SU-DHL-6 (cell line): ENCODE measurements around the gene CS.
"Not testable (repeated sequence)": the region's sequence is repeated elsewhere in the genome, so short reads cannot be mapped to it uniquely, and the experiment has no call there.

Experiments used
- EZH2phosphoT487 ChIP-seq: fragments of 200-600 bp; sonication (generic), shearing (Covaris generic); conservative IDR thresholded peaks from 2 replicates; pipeline ENCODE4 v1.6.1; 2018; ENCODE audit warnings: mild to moderate bottlenecking, antibody characterized with exemption, low read length, moderate library complexity, mixed read lengths
- TF ChIP-seq, protein P1 (sequence below): fragments of 200-600 bp; sonication (generic); IDR thresholded peaks from one replicate; pipeline ENCODE4 v1.5.1; 2017; ENCODE audit warnings: antibody characterized with exemption, mild to moderate bottlenecking, low read length, moderate library complexity; ENCODE audit not compliant: insufficient read depth, poor library complexity, severe bottlenecking

GRCh38 chr12:56272468-56272867 is 27.7 kb downstream of the CS start:
- TF ChIP-seq, protein P1, sequence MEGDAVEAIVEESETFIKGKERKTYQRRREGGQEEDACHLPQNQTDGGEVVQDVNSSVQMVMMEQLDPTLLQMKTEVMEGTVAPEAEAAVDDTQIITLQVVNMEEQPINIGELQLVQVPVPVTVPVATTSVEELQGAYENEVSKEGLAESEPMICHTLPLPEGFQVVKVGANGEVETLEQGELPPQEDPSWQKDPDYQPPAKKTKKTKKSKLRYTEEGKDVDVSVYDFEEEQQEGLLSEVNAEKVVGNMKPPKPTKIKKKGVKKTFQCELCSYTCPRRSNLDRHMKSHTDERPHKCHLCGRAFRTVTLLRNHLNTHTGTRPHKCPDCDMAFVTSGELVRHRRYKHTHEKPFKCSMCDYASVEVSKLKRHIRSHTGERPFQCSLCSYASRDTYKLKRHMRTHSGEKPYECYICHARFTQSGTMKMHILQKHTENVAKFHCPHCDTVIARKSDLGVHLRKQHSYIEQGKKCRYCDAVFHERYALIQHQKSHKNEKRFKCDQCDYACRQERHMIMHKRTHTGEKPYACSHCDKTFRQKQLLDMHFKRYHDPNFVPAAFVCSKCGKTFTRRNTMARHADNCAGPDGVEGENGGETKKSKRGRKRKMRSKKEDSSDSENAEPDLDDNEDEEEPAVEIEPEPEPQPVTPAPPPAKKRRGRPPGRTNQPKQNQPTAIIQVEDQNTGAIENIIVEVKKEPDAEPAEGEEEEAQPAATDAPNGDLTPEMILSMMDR: not testable (repeated sequence)
- TF ChIP-seq EZH2phosphoT487: not testable (repeated sequence)
